Measurements from ENCODE around the gene FOXRED2. TPM values are rescaled to one million over a fixed set of nuclear protein-coding genes. Genes with fewer than 3 reads are reported as not detected.
A peak's percentile ranks its signal among the peaks of the same experiment; 100 is the strongest.

Gene FOXRED2
- total RNA-seq, 1 donor from 2014 or later, result 13.2 TPM

GRCh38 chr22:36512991-36513390 lies 6.2 kb upstream of the FOXRED2 start:
- intact Hi-C loops (cut with DNase I), result no loop called here
- no peaks in the 10 kb centered on the region for H3K27me3 ChIP-seq (ENCODE audit: low read depth)
- H3K27ac ChIP-seq, result no peak overlapping the region
- no peak for DNase-seq
- H3K4me3 ChIP-seq, result no peak overlapping the region
- TF ChIP-seq, protein P1, sequence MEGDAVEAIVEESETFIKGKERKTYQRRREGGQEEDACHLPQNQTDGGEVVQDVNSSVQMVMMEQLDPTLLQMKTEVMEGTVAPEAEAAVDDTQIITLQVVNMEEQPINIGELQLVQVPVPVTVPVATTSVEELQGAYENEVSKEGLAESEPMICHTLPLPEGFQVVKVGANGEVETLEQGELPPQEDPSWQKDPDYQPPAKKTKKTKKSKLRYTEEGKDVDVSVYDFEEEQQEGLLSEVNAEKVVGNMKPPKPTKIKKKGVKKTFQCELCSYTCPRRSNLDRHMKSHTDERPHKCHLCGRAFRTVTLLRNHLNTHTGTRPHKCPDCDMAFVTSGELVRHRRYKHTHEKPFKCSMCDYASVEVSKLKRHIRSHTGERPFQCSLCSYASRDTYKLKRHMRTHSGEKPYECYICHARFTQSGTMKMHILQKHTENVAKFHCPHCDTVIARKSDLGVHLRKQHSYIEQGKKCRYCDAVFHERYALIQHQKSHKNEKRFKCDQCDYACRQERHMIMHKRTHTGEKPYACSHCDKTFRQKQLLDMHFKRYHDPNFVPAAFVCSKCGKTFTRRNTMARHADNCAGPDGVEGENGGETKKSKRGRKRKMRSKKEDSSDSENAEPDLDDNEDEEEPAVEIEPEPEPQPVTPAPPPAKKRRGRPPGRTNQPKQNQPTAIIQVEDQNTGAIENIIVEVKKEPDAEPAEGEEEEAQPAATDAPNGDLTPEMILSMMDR (IDR thresholded peaks at IDR 0.05), result no peak
- H3K36me3 ChIP-seq, result peaks cover 81% of the 10 kb centered on the region
- ATAC-seq, result no peak
- no peaks in the 10 kb centered on the region for H3K4me1 ChIP-seq
- no peaks in the 10 kb centered on the region for H3K9me3 ChIP-seq

- Histone ChIP-seq H3K4me1 (peaks cover 4% of the 10 kb centered on the region), H3K9me3 (no peaks in the 10 kb centered on the region), H3K4me3 (no peak overlapping the region), H3K36me3 (peaks cover 74% of the 10 kb centered on the region), H3K27me3 (ENCODE audit: low read depth) (no peaks in the 10 kb centered on the region), H3K27ac (no peak overlapping the region)
- TF ChIP-seq, protein P1 (IDR thresholded peaks at IDR 0.05), result no peak
- intact Hi-C loops (cut with DNase I), result no loop called here
- no peak for DNase-seq
- no peak for ATAC-seq
Observed at GRCh38 chr22:36512333-36512732, 5.5 kb upstream of the FOXRED2 start.

DNA sequence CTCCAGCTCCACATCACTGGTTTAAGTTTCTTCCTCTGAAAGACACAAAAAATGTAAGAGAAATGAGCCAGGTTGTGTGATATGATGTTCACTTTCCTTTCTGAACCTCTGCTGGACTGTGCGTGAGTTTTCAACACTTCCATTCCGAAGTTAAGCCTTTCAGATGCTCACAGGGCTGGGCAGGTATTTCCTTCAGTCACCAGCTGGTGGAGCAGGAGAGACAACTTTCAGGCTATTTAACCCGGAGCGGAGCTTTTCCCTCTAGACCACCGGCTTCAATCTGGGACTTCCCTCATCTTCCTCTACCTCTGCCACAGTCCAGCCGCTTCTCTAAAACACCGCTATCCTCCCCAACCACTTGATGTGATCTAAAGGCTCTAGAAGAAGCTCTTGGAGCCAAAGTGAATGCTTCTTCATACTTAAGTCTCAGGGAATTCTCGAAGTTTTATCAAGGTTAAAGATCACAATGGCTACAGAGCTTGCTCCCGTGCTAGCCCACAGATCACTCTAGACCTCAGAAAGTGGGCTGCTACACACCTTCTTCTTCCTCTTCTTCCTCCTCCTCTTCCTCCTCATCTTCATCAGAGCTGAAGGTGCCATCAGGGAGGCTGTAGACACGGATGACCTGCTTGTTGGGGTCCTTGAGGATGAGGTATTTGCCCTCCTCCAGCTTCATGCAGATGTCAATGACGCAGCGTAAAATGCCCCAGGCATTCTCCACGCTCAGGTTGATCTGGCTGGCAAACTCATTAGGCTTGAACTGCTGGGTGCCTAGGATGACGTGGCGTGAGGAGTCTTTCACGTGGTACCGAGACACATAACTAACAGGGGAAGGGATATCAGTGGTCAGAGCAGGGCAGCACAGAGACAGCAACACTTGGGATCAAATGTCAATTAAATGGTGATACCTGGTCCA lies 4.4 kb upstream of the FOXRED2 start:
- H3K4me1 ChIP-seq, result peaks cover 12% of the 10 kb centered on the region
- no peaks in the 10 kb centered on the region for H3K9me3 ChIP-seq
- peaks cover 63% of the 10 kb centered on the region for H3K36me3 ChIP-seq
- no peak for DNase-seq
- no peak for ATAC-seq
- intact Hi-C loops (cut with DNase I), result no loop called here
- no peak overlapping the region for H3K4me3 ChIP-seq
- H3K27ac ChIP-seq, result no peak overlapping the region
- no peaks in the 10 kb centered on the region for H3K27me3 ChIP-seq (ENCODE audit: low read depth)
- TF ChIP-seq, protein P1 (IDR thresholded peaks at IDR 0.05), result peak; percentile 54

DNA sequence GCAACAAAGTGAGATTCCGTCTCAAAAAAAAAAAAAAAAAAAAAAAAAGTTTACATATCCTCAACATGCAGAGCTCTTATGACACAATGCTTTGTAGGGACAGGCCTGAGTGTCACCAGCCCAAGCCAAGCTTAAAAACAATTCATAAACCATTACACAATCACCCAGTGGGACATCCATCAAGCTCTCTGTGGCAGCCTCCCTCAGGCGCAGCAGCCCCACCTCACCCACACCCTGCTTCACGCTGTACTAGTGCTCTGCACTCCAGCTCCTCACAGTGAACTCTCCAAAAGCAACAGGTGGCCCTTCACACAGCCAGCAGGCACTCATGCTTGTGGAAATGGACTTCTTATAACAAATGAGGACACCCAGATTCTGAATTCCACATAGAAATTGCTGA lies 3.5 kb upstream of the FOXRED2 start:
- Histone ChIP-seq H3K4me1 (peaks cover 15% of the 10 kb centered on the region), H3K36me3 (peaks cover 55% of the 10 kb centered on the region), H3K4me3 (no peak overlapping the region), H3K9me3 (no peaks in the 10 kb centered on the region), H3K27ac (no peak overlapping the region), H3K27me3 (ENCODE audit: low read depth) (no peaks in the 10 kb centered on the region)
- DNase-seq, result no peak
- peak in 1 of 2 donors; percentile 30 for ATAC-seq
- TF ChIP-seq, protein P1 (IDR thresholded peaks at IDR 0.05), result no peak
- intact Hi-C loops (cut with DNase I), result no loop called here

DNA sequence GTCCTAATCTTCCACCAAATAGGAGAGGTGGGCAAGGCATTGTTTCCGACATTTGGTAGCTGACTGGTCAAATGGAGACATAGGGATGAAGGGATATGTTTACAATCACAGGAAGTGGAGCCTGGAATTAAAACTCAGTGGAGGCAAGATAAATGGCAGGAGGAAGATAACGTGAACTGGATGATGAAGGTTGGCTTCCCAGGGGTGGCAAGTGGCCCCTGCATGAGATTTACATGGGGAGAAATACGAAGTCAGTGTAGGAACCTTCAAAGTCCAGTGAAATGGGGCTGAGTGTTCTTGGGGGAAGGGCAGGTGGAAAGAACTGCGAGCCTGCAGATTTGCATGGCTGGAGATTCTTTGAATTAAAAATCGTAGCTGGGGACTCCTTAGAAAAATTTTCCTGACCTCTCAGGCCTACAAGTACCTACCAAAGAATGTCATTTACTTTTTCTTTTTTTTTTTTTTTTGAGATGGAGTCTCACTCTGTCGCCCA lies 724 bp upstream of the FOXRED2 start:
- Histone ChIP-seq H3K36me3 (peaks cover 34% of the 10 kb centered on the region), H3K9me3 (no peaks in the 10 kb centered on the region), H3K27ac (peak overlapping the region; percentile 77), H3K27me3 (ENCODE audit: low read depth) (no peaks in the 10 kb centered on the region), H3K4me3 (peak overlapping the region; percentile 75), H3K4me1 (peaks cover 15% of the 10 kb centered on the region)
- TF ChIP-seq, protein P1 (IDR thresholded peaks at IDR 0.05), result no peak
- intact Hi-C loops (cut with DNase I), result no loop called here
- ATAC-seq (no peak), DNase-seq (no peak)

Data from lower lobe of right lung (tissue), 2 donors.